ENCODE results near the gene PRKN. TPM values are rescaled to one million over a fixed set of nuclear protein-coding genes. Genes with fewer than 3 reads are reported as not detected.

PRKN gene
- total and polyA plus RNA-seq, 2 experiments from 2014 or later = 0.10 to 0.84 TPM

- no peaks in the 10 kb centered on the region for H3K36me3 Mint-ChIP-seq (ENCODE audit: low read depth)
- Histone ChIP-seq H3K27me3 (ENCODE audit: insufficient read depth) (no peaks in the 10 kb centered on the region), H3K36me3 (ENCODE audit: insufficient read depth) (no peaks in the 10 kb centered on the region), H3K27ac (ENCODE audit: low read depth) (no peak overlapping the region), H3K79me2 (replicated peaks; ENCODE audit: insufficient read depth) (no peaks in the 10 kb centered on the region), H3K4me2 (no peak overlapping the region), H4K20me1 (replicated peaks; ENCODE audit: insufficient read depth) (no peaks in the 10 kb centered on the region), H3K9me2 (ENCODE audit: insufficient read depth) (no peaks in the 10 kb centered on the region), H3F3A (replicated peaks; ENCODE audit: low read depth) (no peaks in the 10 kb centered on the region), H2AFZ (peak overlapping the region; percentile 70), H3K4me1 (ENCODE audit: insufficient read depth) (0 out of 2 replicates have a peak, but pooled peaks cover 5% of the 10 kb centered on the region), H3K4me3 (no peak overlapping the region)
- no peak overlapping the region for H3K27ac Mint-ChIP-seq
- peak; percentile 47 for DNase-seq (ENCODE audit: low spot score)
- no peaks in the 10 kb centered on the region; the same call in 2 of the 3 replicates for H3K9me3 Mint-ChIP-seq
- H3K4me3 Mint-ChIP-seq = no peak overlapping the region
- TF ChIP-seq POLR2AphosphoS5 (IDR thresholded peaks at IDR 0.05; ENCODE audit: low read depth) (no peak), ETS1 (IDR thresholded peaks at IDR 0.05) (no peak), ZNF331 (CRISPR knock-in tag; IDR thresholded peaks at IDR 0.05; ENCODE audit: low read depth) (no peak), NANOG (IDR thresholded peaks at IDR 0.05; ENCODE audit: borderline replicate concordance) (no peak), EZH2 (IDR thresholded peaks at IDR 0.05; ENCODE audit: low read depth, unreplicated experiment) (no peak), REST (IDR thresholded peaks at IDR 0.05; ENCODE audit: unreplicated experiment) (no peak), ZNF114 (CRISPR knock-in tag; IDR thresholded peaks at IDR 0.05) (no peak), EZH2phosphoT487 (IDR thresholded peaks at IDR 0.05; ENCODE audit: unreplicated experiment) (no peak), JUNB (IDR thresholded peaks at IDR 0.05; ENCODE audit: unreplicated experiment) (no peak), STAT1 (IDR thresholded peaks at IDR 0.05; ENCODE audit: unreplicated experiment) (no peak), CREB1 (CRISPR knock-in tag; IDR thresholded peaks at IDR 0.05; ENCODE audit: low read depth) (no peak), CTCF (conservative IDR thresholded peaks at IDR 0.05; ENCODE audit: low read depth in 2 of 2) (no peak), ZNF462 (CRISPR knock-in tag; IDR thresholded peaks at IDR 0.05) (no peak)
- H3K27me3 Mint-ChIP-seq (ENCODE audit: insufficient read depth, low read depth, poor library complexity) = peaks cover 16% of the 10 kb centered on the region
- ATAC-seq = no peak
- H3K4me1 Mint-ChIP-seq = peaks cover 23% of the 10 kb centered on the region
These were observed 1373.2 kb downstream of the PRKN start for GRCh38 chr6:161354276-161354840.

All from GM23338 (cell line).